Peyer's patch (tissue), 4 donors: ENCODE data around the gene BSN.

Source experiments
- CTCF ChIP-seq, 6 experiments: fragments of 450-650 bp in 4 of 6; fragments of 200-600 bp in 2 of 6; sonication (generic) in 1 of 6; IDR thresholded peaks; one replicate each; pipeline ENCODE4 v1.5.1; 2017 to 2019; ENCODE audit warnings: antibody characterized with exemption in 6 of 6, mild to moderate bottlenecking in 3 of 6, moderate library complexity in 1 of 6
- POLR2A ChIP-seq, 2 donors: fragments of 450-650 bp; IDR thresholded peaks; one replicate each; pipeline ENCODE4 v1.5.1; 2017; ENCODE audit warnings: antibody characterized with exemption in 2 of 2, mild to moderate bottlenecking in 2 of 2, moderate library complexity in 2 of 2

- TF ChIP-seq CTCF (IDR thresholded peaks at IDR 0.05) (no peak), POLR2A (IDR thresholded peaks at IDR 0.05) (no peak)
These were observed 36.3 kb upstream of the BSN start for GRCh38 chr3:49518016-49518415.
